HG03469 (cell line): ENCODE measurements around the gene CSDE1.
"Not testable (repeated sequence)": the region's sequence is repeated elsewhere in the genome, so short reads cannot be mapped to it uniquely, and the experiment has no call there.

Experiments
- ATAC-seq: cut with Tn5 transposase; IDR thresholded peaks from one replicate; pipeline ENCODE4 v1.9.1; 2021; ENCODE audit warnings: mild to moderate bottlenecking, moderate library complexity, moderate number of reproducible peaks; ENCODE audit not compliant: unreplicated experiment

The CSDE1 gene

GRCh38 chr1:114757455-114758255 is at the start of gene CSDE1:
Gene CSDE1, minus strand, starts transcription at chr1:114757984. Its CDS starts 18,094 bp downstream, at chr1:114739890.
- peak; percentile 71 for ATAC-seq

GRCh38 chr1:114804449-114804848 is 46.7 kb upstream of the CSDE1 start:
- ATAC-seq = not testable (repeated sequence)

- ATAC-seq = no peak
These were observed 45.2 kb upstream of the CSDE1 start for GRCh38 chr1:114803001-114803400.

- no peak for ATAC-seq
These were observed 36.3 kb upstream of the CSDE1 start for GRCh38 chr1:114794038-114794437.

- ATAC-seq = not testable (repeated sequence)
These were observed 32.8 kb upstream of the CSDE1 start for GRCh38 chr1:114790581-114790980.

- not testable (repeated sequence) for ATAC-seq
These were observed 28.7 kb upstream of the CSDE1 start for GRCh38 chr1:114786440-114786839.

- ATAC-seq = no peak
These were observed 24.7 kb upstream of the CSDE1 start for GRCh38 chr1:114782476-114782875.

- ATAC-seq = peak; percentile 98
These were observed 22.8 kb upstream of the CSDE1 start, which contains the start of gene SIKE1 for GRCh38 chr1:114780344-114781226. Gene SIKE1, minus strand, starts transcription at chr1:114780685. Its CDS starts 78 bp downstream, at chr1:114780607.

GRCh38 chr1:114779722-114780121 is 21.9 kb upstream of the CSDE1 start:
- ATAC-seq = no peak

- not testable (repeated sequence) for ATAC-seq
These were observed 18.9 kb upstream of the CSDE1 start for GRCh38 chr1:114776726-114777125.

GRCh38 chr1:114771992-114772391 is 14.2 kb upstream of the CSDE1 start:
- ATAC-seq = no peak

- no peak for ATAC-seq
These were observed 13.2 kb upstream of the CSDE1 start for GRCh38 chr1:114770989-114771388.

GRCh38 chr1:114764689-114765088 is 6.9 kb upstream of the CSDE1 start:
- no peak for ATAC-seq

- no peak for ATAC-seq
These were observed 560 bp upstream of the CSDE1 start for GRCh38 chr1:114758256-114758832.

- no peak for ATAC-seq
These were observed 782 bp downstream of the CSDE1 start for GRCh38 chr1:114756949-114757454.

- peak; percentile 26 for ATAC-seq
These were observed 1.5 kb downstream of the CSDE1 start for GRCh38 chr1:114756009-114756892.

GRCh38 chr1:114755006-114755931 is 2.5 kb downstream of the CSDE1 start:
- no peak for ATAC-seq

GRCh38 chr1:114753702-114754101 is 4.1 kb downstream of the CSDE1 start:
- ATAC-seq = not testable (repeated sequence)

- ATAC-seq = no peak
These were observed 4.6 kb downstream of the CSDE1 start for GRCh38 chr1:114753143-114753542.
